Activated naive CD4-positive, alpha-beta T cell treated with Interleukin-2 at 50 U/mL for 16 hours (primary cell): Measurements from ENCODE around the gene AQP5.

ENCODE experiments used
- DNase-seq: peaks from one replicate; pipeline ENCODE4 v3.0.0-alpha.2; 2020

AQP5 gene

DNA sequence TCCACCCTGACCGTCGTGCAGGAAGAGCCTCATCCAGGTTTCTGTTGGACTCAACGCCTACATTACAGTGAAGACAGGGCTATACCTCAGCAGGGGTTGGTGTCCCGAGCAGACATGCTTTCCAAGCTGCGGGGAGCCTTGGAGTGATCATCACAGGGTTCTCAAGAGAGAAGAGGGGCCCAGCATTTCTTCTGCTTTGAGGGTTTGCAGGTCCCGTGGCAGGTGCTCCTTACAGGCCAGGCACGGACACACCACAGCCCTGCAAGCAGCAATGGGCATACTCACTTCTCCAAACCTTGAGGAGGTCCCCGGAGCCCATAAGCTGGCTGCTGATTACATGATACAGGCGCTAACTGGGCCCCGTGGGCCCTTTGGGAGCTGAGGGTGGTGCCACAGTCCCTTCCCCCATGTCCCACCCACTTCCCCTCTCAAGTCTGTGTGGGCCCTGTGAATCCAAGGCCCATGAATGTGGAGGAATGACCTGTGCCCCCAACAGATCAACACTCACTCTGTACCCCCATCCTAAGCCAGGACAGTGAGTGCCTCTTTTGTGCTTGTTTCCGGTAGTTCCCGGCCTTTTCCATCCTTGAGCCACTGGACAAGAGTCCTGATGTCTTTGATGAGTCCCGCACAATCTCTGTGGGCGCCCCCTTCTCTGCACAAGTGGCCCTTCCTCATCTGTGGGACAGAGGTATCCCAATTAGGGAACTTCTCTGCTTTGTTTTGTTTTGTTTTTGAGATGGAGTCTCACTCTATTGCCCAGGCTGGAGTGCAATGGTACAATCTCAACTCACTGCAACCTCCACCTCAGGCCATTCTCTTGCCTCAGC is 10.0 kb upstream of the AQP5 start:
- no peak for DNase-seq

DNA sequence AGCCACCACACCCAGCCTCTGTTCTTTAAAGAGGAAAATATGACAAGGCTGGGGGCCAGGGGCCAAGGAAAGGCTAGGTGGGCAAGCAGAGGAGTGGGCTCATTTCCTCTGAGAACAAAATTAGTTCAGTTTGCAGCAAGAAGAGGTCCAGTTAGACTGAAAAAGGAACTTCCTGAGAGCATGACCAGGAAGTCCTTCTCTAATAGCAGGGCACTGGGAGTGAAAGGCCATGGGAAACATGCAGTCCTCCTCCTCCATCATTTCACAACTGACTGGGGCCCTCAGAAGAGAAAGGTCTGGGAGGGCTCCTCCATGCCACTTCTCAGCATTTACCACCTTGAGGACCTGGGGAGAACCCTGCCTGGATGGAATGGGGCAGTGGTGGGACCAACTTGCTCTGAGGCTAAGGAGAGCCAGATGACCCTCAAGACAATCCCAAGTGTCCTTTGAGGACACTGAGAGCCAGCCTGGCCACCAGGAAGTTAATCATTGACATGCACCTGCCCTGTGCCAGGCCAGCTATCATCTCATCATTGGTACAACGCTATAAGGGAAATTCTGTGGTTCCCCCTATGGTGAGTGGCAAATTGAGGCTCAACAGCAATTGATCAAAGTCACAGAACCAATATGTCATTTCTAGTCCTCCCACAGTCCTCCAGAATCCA is 9.1 kb upstream of the AQP5 start:
- DNase-seq = no peak

DNA sequence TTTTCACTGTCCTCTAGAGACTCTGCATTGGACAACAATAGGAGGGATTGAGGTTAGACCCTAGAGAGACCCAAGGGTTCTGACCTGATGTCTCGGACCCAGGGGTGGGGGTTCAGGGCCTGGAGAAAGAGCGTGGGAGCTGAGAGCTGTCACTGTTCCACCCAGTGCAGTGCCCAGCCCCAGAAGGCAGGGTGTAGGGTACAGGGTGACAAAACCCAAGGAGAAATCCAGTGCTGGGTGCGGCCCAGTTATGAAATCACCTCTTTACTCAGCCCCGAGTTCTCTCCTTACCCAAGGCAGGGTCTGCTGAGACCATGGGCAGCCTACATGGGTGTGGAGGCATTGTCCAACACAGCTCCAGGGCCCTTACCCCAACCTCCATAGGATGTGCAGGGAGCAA is 8.5 kb upstream of the AQP5 start:
- no peak for DNase-seq

DNA sequence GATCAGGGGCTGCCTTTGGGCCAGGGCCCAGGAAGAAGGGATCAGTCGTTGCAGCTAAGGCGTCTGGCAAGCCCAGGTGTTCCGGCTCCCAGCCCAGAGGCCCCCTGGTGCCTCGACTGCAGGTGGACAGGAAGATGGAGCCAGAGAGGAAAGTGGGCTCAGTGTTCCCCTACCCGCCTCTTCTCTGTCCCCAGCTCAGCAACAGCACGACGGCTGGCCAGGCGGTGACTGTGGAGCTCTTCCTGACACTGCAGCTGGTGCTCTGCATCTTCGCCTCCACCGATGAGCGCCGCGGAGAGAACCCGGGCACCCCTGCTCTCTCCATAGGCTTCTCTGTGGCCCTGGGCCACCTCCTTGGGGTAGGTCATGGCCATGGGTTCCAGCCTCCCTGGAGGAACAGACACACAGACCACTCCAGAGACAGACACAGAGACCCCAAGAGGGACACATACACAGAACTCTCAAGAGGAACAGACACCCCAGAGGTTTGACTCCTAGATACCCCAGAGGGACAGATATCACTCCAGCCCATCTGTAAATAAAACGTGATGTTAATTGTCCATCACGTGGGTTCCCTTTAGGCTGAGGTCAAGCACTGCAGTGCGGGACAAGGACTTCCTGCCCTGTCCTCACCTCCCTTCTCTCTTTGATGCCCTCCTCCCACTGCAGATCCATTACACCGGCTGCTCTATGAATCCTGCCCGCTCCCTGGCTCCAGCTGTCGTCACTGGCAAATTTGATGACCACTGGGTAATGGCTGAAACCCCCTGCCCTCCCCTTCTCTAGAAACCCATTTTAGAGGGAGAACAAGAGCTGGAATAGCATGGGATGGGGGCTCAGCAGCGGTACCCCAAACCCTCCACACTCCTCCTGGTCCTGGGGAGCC is 7.5 kb upstream of the AQP5 start:
- no peak for DNase-seq

DNA sequence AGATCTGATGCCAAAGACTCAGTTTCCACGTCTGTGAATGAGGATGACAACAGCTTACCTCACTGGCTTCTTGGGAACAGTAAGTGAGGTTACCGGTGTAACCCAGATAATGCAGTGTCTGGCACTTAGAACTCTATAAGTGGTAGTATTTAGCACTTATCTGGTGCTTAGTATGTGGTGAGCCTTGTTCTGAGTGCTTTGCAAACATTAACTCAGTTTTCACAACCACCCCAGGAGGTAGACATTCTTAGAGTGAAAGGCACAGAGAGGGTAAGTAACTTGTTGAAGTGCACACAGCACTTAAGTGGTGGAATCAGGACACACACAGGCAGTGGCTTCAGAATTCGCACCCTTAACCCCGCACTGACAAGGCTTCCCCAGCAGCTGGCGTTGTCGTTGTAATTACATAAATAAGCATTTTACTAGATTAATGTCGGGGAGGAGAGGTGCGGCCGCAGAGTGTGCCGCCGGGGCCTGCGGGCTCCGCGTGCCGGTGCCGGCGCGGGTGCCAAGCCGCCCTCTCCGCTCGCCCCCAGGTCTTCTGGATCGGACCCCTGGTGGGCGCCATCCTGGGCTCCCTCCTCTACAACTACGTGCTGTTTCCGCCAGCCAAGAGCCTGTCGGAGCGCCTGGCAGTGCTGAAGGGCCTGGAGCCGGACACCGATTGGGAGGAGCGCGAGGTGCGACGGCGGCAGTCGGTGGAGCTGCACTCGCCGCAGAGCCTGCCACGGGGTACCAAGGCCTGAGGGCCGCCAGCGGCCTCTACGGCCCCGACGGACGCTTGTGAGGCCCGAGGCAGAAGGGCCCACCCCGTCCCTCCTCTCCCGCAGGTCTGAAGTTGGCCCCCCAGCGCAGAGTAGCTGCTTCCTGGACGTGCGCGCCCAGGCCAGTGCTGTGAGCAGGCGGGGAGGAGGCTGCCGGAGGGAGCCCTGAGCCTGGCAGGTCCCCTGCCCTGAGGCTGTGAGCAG is 6.5 kb upstream of the AQP5 start:
- DNase-seq = no peak

DNA sequence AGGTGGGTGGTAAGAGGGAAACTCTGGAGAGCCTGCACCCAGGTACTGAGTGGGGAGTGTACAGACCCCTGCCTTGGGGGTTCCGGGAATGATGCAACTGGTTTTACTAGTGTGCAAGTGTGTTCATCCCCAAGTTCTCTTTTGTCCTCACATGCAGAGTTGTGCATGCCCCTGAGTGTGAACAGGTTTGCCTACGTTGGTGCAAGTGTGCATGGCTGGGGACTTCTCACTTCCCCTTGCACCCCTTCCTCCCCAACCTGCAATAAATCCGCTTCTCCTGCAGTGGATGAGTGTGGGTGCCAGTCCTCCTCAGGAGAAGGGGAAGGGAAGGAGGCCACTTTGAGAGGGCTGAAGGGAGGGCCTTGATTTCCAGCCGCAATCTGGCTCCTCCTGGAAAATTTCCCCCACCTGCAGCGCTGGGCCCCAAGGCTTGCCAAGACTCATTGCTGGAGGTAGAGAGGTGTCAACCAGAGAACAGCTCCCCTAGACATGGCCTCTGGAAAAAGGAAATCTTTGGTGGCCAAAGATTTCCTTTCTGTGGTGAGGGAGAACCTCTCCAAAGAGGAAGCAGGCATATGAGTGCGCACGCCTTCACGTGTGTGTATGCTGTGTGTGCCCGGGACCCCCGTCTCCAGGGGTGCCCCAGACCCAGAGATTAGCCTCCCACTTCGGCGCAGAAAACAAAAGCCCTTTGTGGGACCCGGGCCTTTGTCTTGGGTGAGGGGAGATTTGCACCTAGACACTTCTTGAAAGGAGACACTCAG is 5.6 kb upstream of the AQP5 start:
- no peak for DNase-seq

DNA sequence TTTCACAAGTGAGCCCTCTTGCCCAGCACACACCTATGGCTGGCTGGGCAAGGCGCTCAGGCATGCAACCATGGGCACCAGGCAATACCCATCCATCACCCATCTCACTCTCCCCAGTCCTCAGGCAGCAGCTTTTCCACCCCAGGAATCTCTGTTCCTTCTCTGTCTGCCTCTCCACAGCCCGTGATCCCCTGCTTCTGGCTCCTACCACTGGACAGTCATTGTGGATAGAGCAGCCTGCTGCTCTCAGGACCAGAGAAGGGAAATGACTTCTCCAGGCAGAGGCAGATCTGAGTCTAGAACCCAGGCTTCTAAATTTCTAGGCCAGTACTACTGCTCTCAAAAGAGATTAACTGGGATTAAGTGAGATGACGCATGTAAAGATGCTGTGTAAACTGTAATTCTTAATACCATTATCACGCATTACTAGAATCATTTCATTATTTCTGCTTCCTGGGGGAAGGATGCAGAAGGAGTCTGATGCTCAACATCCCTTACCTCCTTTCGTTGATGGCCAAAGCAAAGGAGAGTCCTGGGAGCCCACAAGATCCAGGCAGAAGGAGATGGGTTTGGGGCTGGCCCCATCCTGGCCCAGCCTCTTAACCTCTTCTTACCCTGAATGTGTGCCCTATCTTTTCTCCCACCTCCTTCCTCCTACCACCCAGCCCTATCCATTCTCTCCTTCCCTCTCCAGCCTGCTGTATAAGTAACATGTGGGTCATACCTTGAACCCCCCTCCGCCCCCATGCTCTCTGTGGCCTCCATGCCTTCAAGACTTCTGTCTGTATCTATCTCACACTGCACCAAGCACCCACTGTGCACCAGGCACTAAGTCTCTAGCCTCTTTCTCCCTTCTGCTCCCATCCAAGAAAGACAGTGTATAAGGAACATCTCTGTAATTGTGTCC is 4.8 kb upstream of the AQP5 start:
- DNase-seq = no peak

DNA sequence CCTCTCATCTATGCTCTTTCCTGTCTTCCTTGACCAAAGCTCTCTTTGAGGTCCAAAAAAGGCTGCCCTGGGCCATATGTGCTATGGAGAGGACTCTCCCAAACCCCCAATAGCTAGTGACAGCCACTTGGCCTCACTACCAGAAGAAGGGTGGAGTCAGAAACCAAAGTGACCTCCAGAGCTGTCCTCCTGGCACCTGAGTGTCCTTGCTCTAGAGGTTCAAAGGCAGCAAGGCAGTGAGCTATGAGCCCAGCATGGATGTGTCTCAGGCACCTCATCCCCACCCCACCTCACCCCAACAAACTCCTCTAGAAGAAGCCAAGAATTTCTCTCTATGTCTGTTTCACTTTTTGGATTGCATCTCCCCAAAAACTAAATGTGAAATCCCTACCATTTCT is 4.1 kb upstream of the AQP5 start:
- no peak for DNase-seq

DNA sequence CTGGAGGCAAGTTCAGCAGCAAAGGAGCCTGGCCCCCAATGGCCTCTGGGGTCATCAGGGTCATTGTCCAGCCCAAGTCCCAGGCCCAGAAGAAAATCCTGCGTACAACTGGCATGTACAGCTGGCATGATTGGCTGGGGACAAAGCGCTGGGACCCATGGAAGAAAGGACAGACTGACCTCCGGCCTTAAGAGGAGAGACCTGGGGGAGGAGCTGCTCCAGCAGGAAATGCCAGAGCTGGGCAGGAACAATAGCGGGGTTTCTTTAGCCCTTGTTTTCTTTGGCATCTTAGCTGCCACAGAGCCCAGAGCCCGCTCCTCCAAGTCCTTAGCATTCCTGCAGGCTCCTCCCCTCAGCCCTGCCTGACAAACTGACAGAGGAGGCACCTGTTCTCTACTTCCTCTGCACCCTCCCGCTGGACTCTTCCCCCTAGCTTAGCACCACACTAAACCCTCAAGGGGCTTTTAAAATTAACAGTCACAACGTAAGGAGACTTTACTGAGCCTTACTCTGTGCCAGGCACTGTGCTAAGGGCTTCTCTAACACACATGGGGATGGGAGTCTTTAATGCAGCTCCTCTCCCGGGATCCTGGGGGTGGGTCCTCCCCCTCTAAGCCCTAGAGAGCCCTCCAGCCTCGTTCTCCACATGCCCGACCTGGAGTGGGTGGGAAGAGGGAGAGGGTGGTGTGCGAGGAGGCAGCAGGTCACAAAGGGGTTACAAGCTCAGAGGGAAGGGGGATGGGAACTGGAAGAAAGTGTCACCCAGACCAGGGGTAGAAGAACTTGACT is 1.8 kb upstream of the AQP5 start:
- DNase-seq = no peak

DNA sequence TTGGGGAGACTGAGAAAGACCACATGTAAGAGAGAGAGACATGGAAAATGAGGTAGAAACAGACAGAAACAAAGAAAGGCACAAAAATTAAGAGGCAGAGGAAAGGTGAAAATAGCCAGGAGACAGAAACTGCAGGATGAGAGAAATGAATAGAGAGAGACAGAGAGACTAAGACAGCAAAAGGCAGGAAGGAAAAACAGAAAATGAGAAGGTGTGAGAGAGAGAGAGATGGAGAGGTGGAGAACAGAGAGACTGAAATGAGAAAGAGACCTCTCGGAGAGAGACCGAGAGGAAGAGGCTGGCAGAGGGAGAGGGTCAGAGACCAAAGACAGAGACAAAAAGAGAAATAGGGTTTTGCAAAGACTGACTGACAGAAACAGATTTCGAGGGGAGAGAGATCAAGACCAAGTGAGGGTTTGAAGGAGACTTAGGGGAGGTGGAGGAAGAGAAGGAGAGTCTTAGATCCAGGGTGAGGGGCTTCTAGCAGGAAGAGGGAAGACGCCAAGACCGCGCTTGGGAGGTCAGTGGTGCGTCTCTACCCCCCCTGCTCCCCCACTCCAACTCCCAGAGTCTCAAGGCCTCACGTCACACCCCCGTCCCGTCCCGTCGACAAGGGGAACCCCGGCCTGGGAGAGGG is 1.1 kb upstream of the AQP5 start:
- no peak for DNase-seq

DNA sequence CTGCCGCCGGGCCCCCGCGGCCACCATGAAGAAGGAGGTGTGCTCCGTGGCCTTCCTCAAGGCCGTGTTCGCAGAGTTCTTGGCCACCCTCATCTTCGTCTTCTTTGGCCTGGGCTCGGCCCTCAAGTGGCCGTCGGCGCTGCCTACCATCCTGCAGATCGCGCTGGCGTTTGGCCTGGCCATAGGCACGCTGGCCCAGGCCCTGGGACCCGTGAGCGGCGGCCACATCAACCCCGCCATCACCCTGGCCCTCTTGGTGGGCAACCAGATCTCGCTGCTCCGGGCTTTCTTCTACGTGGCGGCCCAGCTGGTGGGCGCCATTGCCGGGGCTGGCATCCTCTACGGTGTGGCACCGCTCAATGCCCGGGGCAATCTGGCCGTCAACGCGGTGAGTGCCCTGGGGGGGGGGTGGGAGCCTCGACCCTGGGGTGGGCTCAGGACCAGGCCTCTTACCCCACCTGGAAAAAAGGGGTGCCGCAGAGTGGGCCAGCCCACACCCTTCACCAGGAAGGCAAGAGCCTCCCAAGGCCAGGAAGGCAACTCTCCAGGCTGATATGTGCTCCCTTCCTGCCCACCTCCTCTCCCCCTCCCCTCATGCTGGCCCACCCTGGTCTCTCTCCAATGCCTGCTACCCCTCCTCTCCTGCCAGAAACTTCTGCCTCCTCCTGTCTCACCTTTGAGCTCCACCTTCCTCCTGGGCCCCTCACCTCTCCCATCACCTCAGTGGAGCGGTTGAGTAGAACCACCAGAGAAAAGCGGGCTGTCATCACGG is 507 bp downstream of the AQP5 start:
- no peak for DNase-seq

DNA sequence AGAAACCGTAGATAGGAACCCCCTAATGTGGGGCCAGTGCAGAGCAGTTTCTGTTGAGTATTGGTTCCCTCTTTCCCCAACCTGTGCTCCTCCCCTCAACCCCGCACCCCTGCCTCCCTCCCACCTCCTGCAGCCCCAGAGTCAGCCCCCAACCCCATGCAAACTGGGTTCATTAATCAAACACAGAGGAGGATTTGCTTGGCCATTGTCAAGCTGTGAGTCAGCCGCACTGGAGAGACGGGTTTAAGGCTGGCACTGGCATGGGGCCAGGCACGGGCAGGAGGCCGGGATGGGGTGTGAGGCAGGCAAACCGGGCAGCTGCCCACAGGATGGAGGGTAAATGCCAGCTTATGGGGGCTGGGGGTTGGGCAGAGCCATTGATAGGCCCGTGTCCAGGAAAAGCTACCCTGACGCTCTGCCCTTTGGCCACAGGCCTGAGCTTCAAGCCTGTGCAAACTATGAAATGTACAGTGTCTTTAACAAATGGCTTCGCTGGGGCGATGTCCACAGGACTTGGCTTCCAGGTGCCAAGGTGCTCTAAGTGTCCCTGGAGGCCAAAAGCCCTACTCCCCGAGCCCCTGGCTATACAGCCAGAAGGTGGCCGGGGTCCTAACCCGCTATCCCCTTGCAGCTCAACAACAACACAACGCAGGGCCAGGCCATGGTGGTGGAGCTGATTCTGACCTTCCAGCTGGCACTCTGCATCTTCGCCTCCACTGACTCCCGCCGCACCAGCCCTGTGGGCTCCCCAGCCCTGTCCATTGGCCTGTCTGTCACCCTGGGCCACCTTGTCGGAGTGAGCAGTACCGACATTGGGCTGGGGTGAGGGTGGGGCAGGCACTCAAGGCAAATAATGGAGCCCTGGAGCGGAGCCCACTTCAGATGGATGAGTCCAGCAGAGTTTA is 1.4 kb downstream of the AQP5 start:
- DNase-seq = no peak

DNA sequence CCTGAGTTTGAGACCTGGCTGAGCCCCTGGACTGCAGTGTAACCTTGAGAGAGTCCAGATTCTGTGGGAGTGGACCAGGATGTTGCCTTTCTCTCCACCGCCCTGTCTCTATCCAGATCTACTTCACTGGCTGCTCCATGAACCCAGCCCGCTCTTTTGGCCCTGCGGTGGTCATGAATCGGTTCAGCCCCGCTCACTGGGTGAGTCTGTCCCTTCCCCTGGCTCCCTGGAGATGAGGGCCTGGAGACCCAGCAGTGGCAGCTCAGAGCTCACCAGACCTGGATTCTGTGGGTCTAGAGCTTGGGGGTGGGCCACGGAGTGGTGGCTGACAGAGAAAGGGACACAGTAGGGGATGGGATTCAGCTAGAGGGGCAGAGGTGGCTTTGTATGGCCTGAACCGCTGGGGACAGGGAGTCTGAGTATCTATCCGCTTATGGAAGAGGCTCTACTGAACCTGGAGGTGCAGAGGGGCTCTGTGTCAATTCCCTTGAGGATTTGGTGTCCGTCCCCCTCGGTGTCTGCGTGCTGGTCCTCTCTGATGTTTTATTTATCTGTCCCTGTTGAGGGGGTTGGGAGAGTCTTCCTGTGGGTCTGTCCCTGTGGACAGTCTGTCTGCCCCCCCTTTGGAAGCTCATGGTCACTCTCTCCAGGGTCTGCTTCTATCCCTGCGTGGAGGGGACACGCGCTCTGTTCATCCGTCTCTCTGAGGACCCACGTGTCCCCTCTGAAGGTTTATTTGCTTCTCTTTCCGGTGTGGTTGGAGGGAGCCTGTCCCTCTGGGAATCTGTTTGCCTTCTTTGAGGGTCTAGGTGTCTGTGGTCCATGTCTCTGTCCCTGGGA is 2.5 kb downstream of the AQP5 start:
- DNase-seq = no peak

DNA sequence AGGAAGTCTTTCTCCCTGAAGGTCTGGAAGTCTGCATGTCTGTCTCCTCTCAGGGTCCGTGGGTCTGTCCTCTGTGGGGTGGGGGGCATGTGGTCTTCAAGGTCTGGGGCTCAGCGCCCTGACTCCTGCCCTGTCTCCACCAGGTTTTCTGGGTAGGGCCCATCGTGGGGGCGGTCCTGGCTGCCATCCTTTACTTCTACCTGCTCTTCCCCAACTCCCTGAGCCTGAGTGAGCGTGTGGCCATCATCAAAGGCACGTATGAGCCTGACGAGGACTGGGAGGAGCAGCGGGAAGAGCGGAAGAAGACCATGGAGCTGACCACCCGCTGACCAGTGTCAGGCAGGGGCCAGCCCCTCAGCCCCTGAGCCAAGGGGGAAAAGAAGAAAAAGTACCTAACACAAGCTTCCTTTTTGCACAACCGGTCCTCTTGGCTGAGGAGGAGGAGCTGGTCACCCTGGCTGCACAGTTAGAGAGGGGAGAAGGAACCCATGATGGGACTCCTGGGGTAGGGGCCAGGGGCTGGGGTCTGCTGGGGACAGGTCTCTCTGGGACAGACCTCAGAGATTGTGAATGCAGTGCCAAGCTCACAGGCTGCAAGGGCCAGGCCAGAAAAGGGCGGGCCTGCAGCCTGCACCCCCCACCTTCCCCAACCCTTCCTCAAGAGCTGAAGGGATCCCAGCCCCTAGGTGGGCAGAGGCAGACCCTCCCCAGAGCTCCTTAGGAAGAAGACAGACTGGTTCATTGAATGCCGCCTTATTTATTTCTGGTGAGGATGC is 3.4 kb downstream of the AQP5 start:
- no peak for DNase-seq

DNA sequence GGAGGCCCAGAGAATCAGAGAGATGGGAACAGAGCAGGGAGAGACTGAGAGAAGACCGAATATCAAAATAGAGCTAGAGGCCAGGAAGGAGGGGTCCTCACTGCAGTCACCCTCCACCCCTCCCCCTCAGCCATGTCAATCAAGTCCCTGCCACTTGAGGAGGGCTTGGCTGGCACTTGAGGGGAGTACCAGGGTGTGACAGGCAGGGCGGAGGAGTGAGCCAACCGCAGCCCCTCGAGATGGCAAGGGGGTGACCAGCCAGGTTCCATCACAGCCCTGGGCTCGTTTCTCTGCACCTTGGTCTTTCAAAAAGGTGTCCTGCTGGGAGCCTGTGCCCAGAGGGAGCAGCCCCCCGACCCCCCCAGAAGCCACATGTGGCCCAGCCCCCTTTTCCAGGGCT is 4.2 kb downstream of the AQP5 start:
- DNase-seq = no peak
